Activated gamma-delta T cell treated with anti-CD3 and anti-CD28 coated beads, Interleukin-2, amount 50 U/mL, for 16 hours (primary cell): ENCODE data around the gene MTIF2.
"Not testable (repeated sequence)": the region's sequence is repeated elsewhere in the genome, so short reads cannot be mapped to it uniquely, and the experiment has no call there.

Experiments used
- DNase-seq: peaks from one replicate; pipeline ENCODE4 v3.0.0-alpha.2; 2020; ENCODE audit warnings: low read depth

The MTIF2 gene

DNA sequence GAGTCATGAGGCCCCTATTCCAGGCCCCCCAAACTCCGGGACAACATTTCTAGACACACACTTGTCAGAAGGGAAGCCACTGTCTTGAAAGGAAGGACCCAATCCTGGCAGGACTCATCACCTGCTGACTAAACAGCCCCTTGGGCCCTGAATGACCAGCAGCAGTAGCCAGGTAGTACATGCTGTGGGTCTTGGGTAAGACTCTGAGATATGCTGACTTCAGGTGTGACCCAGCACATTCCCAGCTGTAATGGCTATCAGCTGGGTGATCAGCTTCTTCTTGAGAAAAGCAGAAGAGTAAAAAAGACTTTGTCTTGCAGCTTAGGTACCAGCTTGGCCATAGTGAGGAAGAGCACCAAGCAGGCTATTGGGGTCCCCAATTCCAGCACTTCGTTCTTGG, 72.5 kb downstream of the MTIF2 start:
- no peak for DNase-seq

DNA sequence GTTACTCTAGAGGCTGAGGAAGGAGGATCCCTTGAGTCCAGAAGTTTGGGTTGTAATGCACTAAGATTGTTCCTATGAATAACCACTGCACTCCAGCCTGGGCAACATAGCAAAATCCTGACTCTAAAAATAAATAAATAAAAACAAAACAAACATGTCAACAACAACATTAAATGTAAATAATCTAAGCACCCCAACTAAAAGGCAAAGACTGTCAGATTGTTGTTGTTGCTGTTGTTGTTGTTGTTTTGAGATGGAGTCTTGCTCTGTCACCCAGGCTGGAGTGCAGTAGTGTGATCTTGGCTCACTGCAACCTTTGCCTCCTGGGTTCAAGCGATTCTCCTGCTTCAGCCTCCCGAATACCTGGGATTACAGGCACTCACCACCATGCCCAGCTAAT, 77.1 kb downstream of the MTIF2 start:
- not testable (repeated sequence) for DNase-seq

DNA sequence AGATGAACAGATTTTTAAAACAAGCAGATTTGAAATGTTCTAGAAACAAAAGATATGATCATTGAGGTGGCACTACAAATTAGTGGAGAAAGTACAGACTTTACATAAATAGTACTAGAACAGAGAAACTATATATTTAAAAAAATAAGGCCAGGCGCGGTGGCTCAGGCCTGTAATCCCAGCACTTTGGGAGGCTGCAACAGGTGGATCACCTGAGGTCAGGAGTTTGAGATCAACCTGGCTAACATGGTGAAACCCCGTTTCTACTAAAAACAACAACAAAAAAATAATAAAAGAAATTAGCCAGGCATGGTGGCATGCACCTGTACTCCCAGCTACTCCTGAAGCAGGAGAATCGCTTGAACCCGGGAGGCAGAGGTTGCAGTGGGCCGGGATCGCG, 82.2 kb downstream of the MTIF2 start:
- DNase-seq = not testable (repeated sequence)
